ENCODE data around the gene RGL1.

DNA sequence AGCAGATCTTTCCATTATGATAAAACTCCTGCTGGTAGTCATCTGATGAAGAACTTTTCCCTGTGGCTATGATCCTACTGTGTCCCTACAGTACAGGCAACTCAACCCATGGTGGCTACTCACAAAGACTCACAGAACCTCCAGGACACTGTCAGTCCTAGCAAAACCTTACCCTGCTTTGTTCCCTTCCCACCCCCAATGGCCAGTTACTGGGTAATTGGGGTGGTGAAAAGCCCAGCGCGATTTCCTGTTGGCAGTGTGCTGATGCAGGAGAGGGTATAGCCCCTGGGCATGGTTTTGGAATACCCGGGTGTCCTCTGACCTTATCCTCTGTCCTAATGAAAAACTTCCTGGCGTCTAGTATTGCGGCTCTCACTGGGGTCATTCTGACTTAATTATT lies 533 bp upstream of the RGL1 start:
- TF ChIP-seq, protein P1, sequence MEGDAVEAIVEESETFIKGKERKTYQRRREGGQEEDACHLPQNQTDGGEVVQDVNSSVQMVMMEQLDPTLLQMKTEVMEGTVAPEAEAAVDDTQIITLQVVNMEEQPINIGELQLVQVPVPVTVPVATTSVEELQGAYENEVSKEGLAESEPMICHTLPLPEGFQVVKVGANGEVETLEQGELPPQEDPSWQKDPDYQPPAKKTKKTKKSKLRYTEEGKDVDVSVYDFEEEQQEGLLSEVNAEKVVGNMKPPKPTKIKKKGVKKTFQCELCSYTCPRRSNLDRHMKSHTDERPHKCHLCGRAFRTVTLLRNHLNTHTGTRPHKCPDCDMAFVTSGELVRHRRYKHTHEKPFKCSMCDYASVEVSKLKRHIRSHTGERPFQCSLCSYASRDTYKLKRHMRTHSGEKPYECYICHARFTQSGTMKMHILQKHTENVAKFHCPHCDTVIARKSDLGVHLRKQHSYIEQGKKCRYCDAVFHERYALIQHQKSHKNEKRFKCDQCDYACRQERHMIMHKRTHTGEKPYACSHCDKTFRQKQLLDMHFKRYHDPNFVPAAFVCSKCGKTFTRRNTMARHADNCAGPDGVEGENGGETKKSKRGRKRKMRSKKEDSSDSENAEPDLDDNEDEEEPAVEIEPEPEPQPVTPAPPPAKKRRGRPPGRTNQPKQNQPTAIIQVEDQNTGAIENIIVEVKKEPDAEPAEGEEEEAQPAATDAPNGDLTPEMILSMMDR (IDR thresholded peaks at IDR 0.05): no peak
- TF ChIP-seq POLR2A (IDR thresholded peaks at IDR 0.05): no peak
